Stromal cell of bone marrow (primary cell): ENCODE results near the gene HDAC4.

Experiments used
- DNase-seq: peaks from one replicate; pipeline ENCODE4 v3.0.0-alpha.2; 2012; ENCODE audit warnings: low read depth

The HDAC4 gene

GRCh38 chr2:239265681-239266433, 135.0 kb downstream of the HDAC4 start:
- no peak for DNase-seq

DNA sequence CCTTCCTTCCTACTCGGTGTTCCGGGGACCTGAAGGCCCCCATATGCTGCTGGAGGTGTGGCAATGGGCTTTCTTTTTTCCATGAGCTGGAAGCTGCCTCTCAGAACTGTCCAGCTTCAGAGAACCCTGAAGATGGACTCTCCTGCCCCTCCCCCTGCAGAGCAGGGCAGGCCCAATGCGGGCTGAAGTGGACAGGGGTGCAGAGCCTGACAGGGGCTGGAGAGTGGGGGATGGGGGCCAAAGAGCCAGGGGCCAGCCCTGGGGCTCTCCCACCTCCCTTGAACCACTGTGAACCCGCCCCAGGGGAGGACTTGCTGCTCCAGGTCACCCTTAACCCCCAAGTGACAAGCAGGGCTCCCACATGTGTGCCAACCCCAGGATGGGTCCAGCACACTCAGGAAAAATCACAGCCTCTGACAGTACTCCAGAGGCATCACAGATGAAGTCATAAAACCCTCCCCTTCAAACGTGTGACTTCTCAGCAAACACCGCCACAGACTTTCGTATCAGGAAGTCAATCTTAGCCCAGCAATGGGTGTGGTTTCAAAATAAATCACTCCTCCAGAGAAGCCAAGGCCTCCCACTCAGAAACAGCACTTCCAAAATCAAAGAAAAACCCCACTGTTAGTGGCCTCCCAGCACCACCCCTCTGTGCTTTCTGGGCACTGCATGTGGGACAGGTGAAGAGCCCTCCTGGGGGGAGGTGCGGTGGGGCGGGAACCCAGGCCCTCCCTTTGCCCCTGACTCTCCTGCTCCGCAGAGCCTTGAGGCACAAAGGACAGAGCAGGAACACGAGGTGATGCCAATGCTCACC, 135.8 kb downstream of the HDAC4 start:
- peak; percentile 79 for DNase-seq

- DNase-seq, result no peak
Measured at GRCh38 chr2:239264492-239264837, 136.4 kb downstream of the HDAC4 start.

GRCh38 chr2:239263669-239264491, 136.9 kb downstream of the HDAC4 start:
- DNase-seq, result no peak

DNA sequence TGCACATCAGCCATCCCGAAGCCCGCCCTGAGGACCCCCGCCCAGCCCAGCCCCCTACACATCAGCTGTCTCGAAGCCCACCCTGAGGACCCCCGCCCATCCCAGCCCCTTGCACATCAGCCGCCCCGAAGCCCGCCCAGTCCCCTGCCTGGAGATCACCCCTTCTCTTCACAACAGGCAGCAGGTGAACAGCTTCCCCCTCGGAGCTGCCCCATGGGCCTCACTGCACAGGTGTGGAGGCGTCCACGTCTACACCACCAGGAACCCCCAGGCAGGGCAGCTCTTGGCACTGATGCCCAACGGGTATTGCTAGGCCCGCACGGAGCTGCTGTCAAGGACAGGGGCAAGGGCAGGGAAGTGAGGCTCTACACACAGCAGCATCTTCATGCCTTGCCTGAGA, 137.6 kb downstream of the HDAC4 start:
- DNase-seq, result no peak

DNA sequence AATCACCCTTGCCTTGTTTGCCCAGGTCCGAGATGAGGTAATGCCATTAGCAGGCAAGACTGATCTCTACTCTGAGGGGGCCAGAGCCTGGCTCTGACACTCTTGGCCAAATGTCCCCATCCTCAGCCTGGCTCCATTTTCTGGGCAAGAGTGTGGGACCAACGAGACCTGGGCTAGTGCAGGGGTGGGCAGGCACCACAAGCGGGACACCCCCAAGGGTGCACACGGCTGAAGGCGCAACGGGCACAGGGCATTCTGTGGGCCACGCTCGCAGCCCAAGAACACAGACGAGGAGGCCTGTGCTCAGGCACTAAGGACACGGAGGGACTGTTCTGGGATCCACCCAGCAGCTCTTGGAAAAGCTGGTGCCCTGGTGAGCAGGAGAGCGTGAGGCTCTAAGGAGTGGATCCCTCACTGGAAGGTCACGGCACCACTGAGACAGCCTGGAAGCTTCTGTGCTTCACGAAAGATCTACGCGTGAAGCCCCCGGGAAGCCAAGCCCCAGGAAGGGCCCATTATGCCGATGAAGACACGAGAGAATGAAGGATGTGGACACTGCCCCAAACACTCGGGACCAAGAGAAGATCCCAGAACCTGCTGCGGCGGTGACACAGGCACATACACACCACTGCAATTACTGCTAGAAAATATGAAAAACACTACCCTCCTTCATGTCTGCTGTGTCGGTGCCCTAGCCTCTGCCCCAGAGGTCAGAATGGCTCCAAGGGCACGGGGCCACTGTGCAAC, 138.2 kb downstream of the HDAC4 start:
- DNase-seq, result no peak

- no peak for DNase-seq
Measured at GRCh38 chr2:239261796-239262483, 138.9 kb downstream of the HDAC4 start.

DNA sequence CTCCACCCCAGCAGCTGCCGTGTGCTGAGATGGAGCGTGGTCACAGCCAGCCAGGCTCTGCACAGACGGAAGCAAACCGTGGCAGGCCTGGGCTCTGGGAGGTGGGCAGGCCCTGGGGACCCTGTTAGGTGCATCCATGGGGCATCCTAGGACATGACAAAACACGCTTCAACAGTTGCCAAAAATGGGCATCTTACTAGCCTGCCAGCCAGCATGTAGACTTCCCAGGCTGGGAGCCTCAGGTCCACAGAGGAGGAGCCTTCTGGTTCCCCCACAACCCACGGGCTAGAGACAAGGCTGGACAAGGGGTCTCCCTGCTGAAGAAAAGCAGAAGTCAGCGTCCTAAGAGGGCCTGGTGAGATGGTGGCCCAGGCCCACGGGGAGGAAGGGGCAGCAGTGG, 139.5 kb downstream of the HDAC4 start:
- DNase-seq, result no peak

DNA sequence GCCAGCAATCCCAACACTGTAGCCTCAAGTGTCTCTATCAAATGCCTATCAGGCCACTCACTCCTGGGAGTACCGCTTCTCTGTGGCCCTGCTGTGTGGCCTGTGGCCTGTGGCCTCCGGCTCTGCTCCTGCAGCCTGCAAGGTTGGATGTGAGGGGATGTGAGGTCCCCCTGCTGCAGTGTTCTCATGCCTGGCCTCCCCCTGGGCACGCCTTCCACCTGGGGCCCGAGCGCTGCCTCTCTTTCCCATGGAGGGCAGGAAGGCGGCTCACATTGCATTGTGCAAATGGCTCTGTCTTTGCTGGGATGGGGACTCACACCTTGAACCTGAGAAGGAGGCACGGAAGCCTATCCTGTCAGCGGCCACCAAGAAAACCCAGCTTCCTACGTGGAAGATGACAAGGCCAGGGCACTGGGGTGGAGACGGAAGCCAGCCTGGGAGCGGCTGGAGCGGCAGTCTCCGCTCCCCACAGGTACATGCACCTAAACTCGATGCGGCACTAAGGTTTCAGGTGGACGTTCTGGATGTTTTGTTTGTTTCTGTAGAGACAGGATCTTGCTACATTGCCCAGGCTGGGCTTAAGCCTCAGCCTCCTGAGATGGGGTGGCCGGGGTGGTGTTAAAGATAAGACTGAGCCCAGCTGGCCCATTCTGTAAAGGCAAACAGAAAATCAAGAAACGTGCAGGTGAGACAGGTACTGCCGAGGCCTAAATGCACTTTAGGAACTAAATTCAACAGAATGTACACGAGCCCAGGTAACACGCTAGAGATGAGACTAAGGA, 140.1 kb downstream of the HDAC4 start:
- DNase-seq, result no peak

DNA sequence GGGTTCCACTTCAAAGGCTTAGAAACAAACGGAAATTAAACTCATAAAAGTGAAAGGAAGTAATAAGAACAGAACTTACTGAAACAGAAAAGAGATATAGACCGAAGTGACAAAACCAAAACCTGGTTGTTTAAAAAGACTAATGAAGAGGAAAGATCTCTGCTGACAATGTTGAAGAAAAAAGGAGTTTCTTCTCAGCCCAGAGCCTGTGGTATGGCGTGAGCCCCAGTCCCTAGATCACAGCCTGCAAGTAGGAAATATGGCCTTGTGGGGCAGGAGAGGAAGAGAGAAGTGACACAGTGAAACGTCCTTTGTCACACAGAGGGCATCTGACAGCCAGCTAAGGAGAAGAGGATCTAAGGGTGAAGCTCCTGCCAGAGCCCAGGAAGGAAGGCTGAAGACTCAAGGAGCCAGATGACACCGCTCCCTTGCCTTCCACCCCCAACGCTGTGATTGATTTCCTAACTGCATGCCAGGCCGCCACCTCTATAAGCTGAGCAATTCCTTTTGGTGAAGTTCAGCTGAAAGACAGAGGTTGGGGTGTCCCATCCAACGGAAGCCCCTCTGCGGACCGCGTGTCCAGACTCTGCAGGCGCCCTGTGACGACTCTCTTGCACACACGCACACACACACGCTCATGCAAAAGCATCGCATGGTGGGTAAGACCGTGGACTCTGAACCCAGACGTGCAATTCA, 141.1 kb downstream of the HDAC4 start:
- DNase-seq, result no peak

- DNase-seq, result no peak
Measured at GRCh38 chr2:239259173-239259572, 141.6 kb downstream of the HDAC4 start.

- DNase-seq, result no peak
Measured at GRCh38 chr2:239258248-239258647, 142.6 kb downstream of the HDAC4 start.

DNA sequence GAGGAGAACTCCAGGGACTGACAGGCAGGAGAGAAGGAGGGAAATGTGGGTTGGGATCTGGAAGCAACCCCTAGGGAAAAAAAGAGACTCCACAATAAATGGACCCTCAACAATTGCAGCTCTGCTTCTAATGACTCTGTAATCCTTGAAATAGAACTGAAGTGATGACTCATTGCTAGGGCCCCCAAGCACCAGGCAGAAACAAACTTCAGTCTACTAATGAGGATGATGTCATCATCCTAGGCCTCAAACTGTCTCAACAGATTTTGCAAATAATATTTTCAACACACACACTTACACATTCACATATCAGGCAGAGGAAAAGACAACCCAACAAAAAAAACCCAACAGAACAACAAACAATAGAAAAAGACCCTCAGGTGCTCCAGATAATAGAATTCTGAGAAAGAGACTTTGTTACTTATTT, 143.3 kb downstream of the HDAC4 start:
- peak; percentile 83 for DNase-seq

GRCh38 chr2:239256350-239256743, 144.5 kb downstream of the HDAC4 start:
- no peak for DNase-seq

DNA sequence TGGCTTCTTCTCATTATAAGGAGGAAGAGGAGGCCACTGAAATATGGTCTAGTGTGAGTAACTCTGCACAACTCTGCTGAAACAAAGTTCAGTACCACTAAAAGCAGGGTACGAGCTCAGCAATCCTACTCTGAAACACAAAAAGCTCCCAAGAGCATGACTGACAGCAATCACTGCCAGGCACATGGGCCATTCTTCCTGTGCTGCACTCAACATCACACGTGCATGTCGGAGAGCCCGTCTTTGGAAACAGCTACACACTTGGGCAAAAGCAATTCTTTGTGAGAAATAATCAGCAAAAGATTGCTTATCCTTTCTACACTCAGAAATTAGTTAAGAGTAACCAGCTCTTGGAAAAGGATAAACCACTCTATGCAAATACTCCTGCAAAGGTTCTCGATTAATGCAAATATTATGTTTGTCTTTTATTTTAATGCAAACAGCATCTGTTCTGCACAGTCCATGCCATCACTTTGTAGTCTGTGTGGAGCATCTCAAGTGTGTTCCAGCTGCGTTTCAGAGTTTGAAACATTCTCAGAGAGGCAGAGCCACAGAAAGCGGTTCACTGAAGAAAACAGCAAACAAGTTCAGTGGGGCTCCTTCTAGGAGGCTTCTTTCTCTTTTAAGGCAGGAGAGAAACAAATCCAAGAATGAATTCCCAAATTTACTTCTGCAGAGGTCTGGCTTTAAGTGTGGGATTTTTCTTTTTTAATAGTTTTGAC, 145.0 kb downstream of the HDAC4 start:
- DNase-seq, result no peak

DNA sequence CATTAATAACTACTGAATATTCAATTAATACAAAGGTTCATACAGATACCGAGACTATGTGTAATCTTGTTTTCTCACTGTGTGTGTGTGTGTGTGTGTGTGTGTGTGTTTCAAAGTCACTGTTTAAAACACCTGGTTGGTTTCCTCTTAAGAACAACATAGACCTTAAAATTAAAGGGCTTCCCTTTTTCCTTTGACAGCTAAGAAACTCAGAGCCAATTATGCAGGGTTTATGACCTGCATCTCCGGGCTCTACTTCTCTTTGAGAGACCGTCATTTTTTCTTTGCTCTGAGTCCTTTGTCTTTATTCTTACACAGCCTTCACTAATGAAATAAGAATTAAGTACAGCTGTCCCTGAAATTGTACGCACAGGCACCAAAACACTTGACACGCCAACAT, 145.6 kb downstream of the HDAC4 start:
- DNase-seq, result no peak

DNA sequence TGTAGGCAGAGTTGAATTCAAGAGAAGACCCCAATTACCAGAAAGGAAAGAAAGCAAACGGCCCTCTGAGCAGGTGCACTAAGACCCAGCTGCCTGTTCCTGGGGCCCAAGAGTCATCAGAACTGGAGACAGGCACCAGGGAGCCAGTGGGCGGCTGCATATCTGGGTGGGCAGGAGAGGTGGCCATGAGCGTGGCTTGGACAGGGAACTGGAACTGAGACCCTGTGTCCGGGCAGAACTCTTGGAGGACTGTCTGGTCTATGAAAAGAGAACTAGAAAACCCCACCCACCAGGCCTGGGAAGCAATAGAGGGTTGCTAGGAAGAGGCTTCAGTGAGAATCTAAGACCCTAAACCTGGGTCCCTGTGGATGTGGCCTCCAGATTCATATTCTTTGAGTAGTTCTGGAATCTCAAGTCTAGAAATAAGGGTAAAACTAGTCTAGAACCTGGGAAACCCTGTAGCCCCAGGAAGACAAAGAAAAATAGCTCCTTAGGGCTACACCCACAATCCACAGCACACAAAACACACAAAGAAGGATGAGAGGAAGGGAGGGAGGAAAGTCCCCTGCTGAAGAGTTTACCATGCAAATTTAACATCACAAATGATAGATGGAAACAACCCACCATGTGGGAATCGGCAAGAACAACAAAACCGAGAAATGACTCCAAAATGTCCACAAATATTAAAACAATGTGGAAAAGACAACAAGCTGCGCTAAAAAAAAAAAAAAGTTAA, 147.0 kb downstream of the HDAC4 start:
- DNase-seq, result no peak

- DNase-seq, result no peak
Measured at GRCh38 chr2:239253264-239253663, 147.6 kb downstream of the HDAC4 start.

DNA sequence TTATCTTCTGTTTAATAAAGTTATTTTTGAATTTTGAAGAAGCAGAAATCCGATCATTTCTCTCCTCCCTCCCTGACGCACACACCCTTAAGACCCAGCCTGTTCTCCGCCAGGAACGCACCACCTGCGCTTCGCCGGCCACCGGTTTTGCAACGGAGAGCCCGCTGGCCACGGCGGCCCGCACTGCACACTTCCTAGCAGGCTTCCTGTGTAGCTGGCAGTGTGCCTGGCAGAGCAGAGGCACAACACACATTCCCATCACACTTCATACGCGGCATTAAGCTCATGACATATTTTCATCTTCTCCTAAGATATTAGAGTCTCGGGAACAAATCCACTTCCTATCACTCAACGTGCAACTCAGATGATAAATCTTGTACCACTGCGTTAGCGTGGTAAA, 148.0 kb downstream of the HDAC4 start:
- DNase-seq, result no peak
